ENCODE measurements around the gene KIF3A. TPM values are rescaled to one million over a fixed set of nuclear protein-coding genes. Genes with fewer than 3 reads are reported as not detected.

KIF3A gene
- total and polyA plus RNA-seq, 2 experiments from 2014 or later = 11.2 to 19.7 TPM

GRCh38 chr5:132753135-132753987 lies 16.0 kb upstream of the KIF3A start:
- Histone ChIP-seq H3K9me2 (ENCODE audit: insufficient read depth) (no peaks in the 10 kb centered on the region), H3K79me2 (replicated peaks; ENCODE audit: insufficient read depth) (no peaks in the 10 kb centered on the region), H3K4me1 (ENCODE audit: insufficient read depth) (peaks cover 5% of the 10 kb centered on the region; the same call in 1 of the 2 replicates), H3K4me3 (no peak overlapping the region), H3K27ac (ENCODE audit: low read depth) (no peak overlapping the region), H3F3A (replicated peaks; ENCODE audit: low read depth) (no peaks in the 10 kb centered on the region), H3K27me3 (ENCODE audit: insufficient read depth) (peaks cover 19% of the 10 kb centered on the region), H2AFZ (no peak overlapping the region), H3K4me2 (no peak overlapping the region), H4K20me1 (replicated peaks; ENCODE audit: insufficient read depth) (no peaks in the 10 kb centered on the region), H3K36me3 (ENCODE audit: insufficient read depth) (no peaks in the 10 kb centered on the region)
- no peaks in the 10 kb centered on the region for H3K9me3 Mint-ChIP-seq
- H3K27me3 Mint-ChIP-seq (ENCODE audit: insufficient read depth, low read depth, poor library complexity) = peaks cover 16% of the 10 kb centered on the region
- H3K27ac Mint-ChIP-seq = no peak overlapping the region
- no peaks in the 10 kb centered on the region for H3K36me3 Mint-ChIP-seq (ENCODE audit: low read depth)
- TF ChIP-seq CTCF (conservative IDR thresholded peaks at IDR 0.05; ENCODE audit: low read depth in 2 of 2) (peak; percentile 30 to 62; a peak in 3 of 4 replicates), EZH2phosphoT487 (IDR thresholded peaks at IDR 0.05; ENCODE audit: unreplicated experiment) (no peak)
- peaks cover 28% of the 10 kb centered on the region for H3K4me1 Mint-ChIP-seq
- H3K4me3 Mint-ChIP-seq = no peak overlapping the region
- DNase-seq (ENCODE audit: low spot score) (peak; percentile 57), ATAC-seq (peak; percentile 92)

GRCh38 chr5:132752581-132753125 lies 15.3 kb upstream of the KIF3A start:
- Mint-ChIP-seq H3K4me1 (peaks cover 28% of the 10 kb centered on the region), H3K27ac (no peak overlapping the region), H3K27me3 (ENCODE audit: insufficient read depth, low read depth, poor library complexity) (peaks cover 22% of the 10 kb centered on the region), H3K36me3 (ENCODE audit: low read depth) (no peaks in the 10 kb centered on the region), H3K4me3 (no peak overlapping the region), H3K9me3 (no peaks in the 10 kb centered on the region)
- H3F3A ChIP-seq (replicated peaks; ENCODE audit: low read depth) = no peaks in the 10 kb centered on the region
- H3K36me3 ChIP-seq (ENCODE audit: insufficient read depth) = no peaks in the 10 kb centered on the region
- H3K4me3 ChIP-seq = no peak overlapping the region
- no peak overlapping the region for H3K4me2 ChIP-seq
- no peaks in the 10 kb centered on the region for H3K79me2 ChIP-seq (replicated peaks; ENCODE audit: insufficient read depth)
- no peak for ATAC-seq
- no peak overlapping the region for H2AFZ ChIP-seq
- TF ChIP-seq ZNF114 (CRISPR knock-in tag; IDR thresholded peaks at IDR 0.05) (no peak), NANOG (IDR thresholded peaks at IDR 0.05; ENCODE audit: borderline replicate concordance) (no peak), CREB1 (CRISPR knock-in tag; IDR thresholded peaks at IDR 0.05; ENCODE audit: low read depth) (no peak), ZNF331 (CRISPR knock-in tag; IDR thresholded peaks at IDR 0.05; ENCODE audit: low read depth) (no peak), EZH2 (IDR thresholded peaks at IDR 0.05; ENCODE audit: low read depth, unreplicated experiment) (no peak)
- no peaks in the 10 kb centered on the region for H4K20me1 ChIP-seq (replicated peaks; ENCODE audit: insufficient read depth)
- DNase-seq (ENCODE audit: low spot score) = no peak
- H3K27ac ChIP-seq (ENCODE audit: low read depth) = no peak overlapping the region
- no peaks in the 10 kb centered on the region for H3K9me2 ChIP-seq (ENCODE audit: insufficient read depth)
- peaks cover 5% of the 10 kb centered on the region; the same call in 1 of the 2 replicates for H3K4me1 ChIP-seq (ENCODE audit: insufficient read depth)
- peaks cover 26% of the 10 kb centered on the region for H3K27me3 ChIP-seq (ENCODE audit: insufficient read depth)
